PFSK-1 (cell line): ENCODE data around the gene TMTC4.

ENCODE experiments used
- FOXP2 ChIP-seq: optimal IDR thresholded peaks from 2 replicates; pipeline ENCODE3; 2011; ENCODE audit warnings: borderline replicate concordance, control low read depth, inconsistent platforms; ENCODE audit not compliant: insufficient read depth; ENCODE audit errors: extremely low read length, extremely low read depth
- POLR2AphosphoS5 ChIP-seq: IDR thresholded peaks from 2 replicates; pipeline ENCODE4 v1.6.1; 2012; ENCODE audit warnings: low read depth, mild to moderate bottlenecking, control low read depth, low read length, moderate library complexity
- SIN3A ChIP-seq: IDR thresholded peaks from 2 replicates; pipeline ENCODE4 v1.6.1; 2012; ENCODE audit warnings: mild to moderate bottlenecking, low read length, moderate library complexity, borderline replicate concordance; ENCODE audit not compliant: insufficient read depth
- TAF1 ChIP-seq: IDR thresholded peaks from 2 replicates; pipeline ENCODE4 v1.6.1; 2012; ENCODE audit warnings: low read length, control low read depth, borderline replicate concordance; ENCODE audit not compliant: insufficient read depth
- TF ChIP-seq, protein P1 (sequence below), 2 experiments: IDR thresholded peaks; 2 replicates each; pipeline versions ENCODE4 v1.6.1 to v1.8.0; 2011 to 2012; ENCODE audit warnings: low read depth in 2 of 2, low read length in 2 of 2, control low read depth in 1 of 2, inconsistent platforms in 1 of 2, mild to moderate bottlenecking in 1 of 2, moderate library complexity in 1 of 2; ENCODE audit not compliant: insufficient read depth in 1 of 2

DNA sequence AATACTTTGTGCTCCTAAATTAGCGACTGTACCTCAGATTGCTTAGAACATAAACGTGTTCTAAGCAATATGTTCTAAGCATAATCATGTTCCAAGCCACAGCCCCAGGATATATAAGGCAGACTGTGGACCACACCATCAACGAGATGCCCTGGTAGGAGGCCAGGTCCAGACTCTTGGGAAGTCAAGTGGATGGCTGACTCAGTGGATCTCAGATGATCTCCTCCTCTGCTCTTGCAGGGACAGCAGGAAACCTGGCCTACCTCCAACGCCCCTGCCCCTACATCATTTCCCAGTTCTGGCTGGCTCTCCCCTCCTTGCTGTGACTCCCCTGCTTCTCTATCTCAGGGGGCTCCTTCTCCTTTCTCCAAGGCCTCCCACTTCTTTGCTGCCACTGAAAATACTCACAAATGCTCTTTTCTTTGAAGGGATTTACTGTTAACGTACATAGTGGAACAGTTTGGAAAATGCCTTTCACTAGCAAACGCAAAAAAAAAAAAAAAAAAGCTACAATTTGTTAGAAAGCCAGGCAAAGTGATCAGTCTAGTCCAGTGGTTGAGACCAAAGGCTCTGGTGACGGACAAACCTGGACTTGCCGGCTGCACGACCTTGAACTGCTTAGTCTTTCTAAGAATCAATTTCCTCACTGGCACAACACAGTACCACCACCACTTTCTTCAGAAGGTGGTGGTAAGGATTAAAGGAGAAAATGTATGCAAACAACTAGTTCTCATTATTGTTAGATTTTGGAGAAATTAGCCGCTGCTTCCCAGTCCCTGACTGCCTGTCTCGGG is 3.0 kb downstream of the TMTC4 start:
- TF ChIP-seq, protein P1, sequence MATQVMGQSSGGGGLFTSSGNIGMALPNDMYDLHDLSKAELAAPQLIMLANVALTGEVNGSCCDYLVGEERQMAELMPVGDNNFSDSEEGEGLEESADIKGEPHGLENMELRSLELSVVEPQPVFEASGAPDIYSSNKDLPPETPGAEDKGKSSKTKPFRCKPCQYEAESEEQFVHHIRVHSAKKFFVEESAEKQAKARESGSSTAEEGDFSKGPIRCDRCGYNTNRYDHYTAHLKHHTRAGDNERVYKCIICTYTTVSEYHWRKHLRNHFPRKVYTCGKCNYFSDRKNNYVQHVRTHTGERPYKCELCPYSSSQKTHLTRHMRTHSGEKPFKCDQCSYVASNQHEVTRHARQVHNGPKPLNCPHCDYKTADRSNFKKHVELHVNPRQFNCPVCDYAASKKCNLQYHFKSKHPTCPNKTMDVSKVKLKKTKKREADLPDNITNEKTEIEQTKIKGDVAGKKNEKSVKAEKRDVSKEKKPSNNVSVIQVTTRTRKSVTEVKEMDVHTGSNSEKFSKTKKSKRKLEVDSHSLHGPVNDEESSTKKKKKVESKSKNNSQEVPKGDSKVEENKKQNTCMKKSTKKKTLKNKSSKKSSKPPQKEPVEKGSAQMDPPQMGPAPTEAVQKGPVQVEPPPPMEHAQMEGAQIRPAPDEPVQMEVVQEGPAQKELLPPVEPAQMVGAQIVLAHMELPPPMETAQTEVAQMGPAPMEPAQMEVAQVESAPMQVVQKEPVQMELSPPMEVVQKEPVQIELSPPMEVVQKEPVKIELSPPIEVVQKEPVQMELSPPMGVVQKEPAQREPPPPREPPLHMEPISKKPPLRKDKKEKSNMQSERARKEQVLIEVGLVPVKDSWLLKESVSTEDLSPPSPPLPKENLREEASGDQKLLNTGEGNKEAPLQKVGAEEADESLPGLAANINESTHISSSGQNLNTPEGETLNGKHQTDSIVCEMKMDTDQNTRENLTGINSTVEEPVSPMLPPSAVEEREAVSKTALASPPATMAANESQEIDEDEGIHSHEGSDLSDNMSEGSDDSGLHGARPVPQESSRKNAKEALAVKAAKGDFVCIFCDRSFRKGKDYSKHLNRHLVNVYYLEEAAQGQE (IDR thresholded peaks at IDR 0.05; ENCODE audit: insufficient read depth in 1 of 2, low read depth in 2 of 2, low read length in 2 of 2), result no peak
- TF ChIP-seq SIN3A (no peak), TAF1 (no peak), POLR2AphosphoS5 (no peak), FOXP2 (no peak)
